ENCODE data around the gene TMEM190. TPM values are rescaled to one million over a fixed set of nuclear protein-coding genes. Genes with fewer than 3 reads are reported as not detected.

The TMEM190 gene
- polyA plus RNA-seq, 1 experiment, result 0.32 TPM

DNA sequence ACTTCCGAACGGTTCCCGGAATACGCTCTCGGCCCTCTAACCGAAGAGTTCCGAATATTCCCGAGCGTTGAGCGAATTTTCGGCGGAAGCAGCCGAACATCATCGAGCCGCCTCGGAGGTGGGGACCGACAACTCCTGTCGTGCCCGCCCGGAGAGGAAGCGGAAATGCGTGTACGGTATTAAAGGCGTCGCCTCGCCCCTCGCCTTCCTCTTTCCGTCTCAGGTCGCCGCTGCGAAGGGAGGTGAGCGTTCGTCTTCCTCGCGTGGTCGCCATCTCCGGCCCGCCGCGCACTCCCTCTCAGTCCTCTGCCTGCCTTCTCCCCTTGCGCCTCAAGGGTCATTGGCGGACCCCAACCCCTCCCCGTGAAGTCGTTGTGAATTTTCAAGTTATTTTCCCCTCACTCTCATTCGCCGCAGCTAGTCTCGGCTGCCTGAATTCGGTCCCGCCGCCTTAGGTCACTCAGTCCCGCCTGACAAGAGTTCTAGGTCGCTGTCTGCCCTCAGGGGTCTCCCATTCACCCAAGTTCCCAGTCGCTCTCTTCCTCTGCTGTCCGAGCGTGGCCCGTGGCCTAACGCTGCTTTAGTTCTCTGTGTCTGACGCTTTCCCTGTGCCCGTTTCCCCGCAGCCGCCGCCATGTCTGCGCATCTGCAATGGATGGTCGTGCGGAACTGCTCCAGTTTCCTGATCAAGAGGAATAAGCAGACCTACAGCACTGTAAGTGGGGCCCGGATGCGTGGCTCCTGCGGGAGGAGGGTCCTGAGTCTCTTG is 9.3 kb downstream of the TMEM190 start, which contains the start of gene RPL28:
RPL28 (plus strand) TSS at position 209 of the 769 bp plus-strand sequence; CDS start at position 635, 426 bp downstream.
- Histone ChIP-seq H3K9me3 (ENCODE audit: control insufficient read depth, insufficient read depth, low read length) (peaks cover 4% of the 10 kb centered on the region; the same call in 1 of the 2 replicates), H3K27ac (ENCODE audit: low read depth, low read length) (peak within 1 kb of the TSS; percentile 93), H3K4me3 (ENCODE audit: low read depth, low read length) (peak within 1 kb of the TSS; percentile 99), H3K27me3 (ENCODE audit: control insufficient read depth, insufficient read depth, low read length) (no peaks in the 10 kb centered on the region)
- DNase-seq (ENCODE audit: low read depth, low spot score), result peak; percentile 95
- TF ChIP-seq, protein P1, sequence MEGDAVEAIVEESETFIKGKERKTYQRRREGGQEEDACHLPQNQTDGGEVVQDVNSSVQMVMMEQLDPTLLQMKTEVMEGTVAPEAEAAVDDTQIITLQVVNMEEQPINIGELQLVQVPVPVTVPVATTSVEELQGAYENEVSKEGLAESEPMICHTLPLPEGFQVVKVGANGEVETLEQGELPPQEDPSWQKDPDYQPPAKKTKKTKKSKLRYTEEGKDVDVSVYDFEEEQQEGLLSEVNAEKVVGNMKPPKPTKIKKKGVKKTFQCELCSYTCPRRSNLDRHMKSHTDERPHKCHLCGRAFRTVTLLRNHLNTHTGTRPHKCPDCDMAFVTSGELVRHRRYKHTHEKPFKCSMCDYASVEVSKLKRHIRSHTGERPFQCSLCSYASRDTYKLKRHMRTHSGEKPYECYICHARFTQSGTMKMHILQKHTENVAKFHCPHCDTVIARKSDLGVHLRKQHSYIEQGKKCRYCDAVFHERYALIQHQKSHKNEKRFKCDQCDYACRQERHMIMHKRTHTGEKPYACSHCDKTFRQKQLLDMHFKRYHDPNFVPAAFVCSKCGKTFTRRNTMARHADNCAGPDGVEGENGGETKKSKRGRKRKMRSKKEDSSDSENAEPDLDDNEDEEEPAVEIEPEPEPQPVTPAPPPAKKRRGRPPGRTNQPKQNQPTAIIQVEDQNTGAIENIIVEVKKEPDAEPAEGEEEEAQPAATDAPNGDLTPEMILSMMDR (IDR thresholded peaks at IDR 0.05; ENCODE audit: low read depth, low read length), result no peak
- ChIA-PET POLR2A (interaction anchor here (0.9 to 10.3 kb wide), 3 partner anchors 17 to 47 kb away, joined by 3 to 93 read pairs (median 4); partner anchors contain the start of genes KMT5C and UBE2S), CTCF (no interaction called here)

DNA sequence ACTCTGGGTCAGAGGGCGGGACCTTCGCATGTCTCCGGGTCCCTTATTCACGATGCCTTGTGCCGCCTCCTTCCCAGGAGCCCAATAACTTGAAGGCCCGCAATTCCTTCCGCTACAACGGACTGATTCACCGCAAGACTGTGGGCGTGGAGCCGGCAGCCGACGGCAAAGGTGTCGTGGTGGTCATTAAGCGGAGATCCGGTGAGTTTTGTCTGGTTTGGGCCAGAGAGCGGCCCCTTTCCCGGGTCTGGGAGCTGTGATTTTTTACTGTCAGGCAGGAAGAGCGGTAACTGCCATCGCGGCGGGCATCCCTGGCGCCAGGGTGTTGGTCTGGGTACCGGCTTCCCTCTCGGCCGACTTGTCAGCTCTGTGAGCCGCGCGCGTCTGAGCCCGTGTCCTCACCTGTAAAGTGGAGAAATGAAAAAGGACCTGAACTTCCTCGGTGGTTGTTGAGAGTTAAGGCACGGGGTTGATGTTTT is 9.9 kb downstream of the TMEM190 start:
- ChIA-PET POLR2A (interaction anchor here (0.9 to 10.3 kb wide), 3 partner anchors 18 to 48 kb away, joined by 3 to 93 read pairs (median 4); partner anchors contain the start of genes KMT5C and UBE2S), CTCF (interaction anchor here (2.3 kb wide), 1 partner anchor 118 kb away, joined by 10 read pairs; no protein-coding TSS in a partner anchor)
- H3K27me3 ChIP-seq (ENCODE audit: control insufficient read depth, insufficient read depth, low read length), result no peaks in the 10 kb centered on the region
- H3K9me3 ChIP-seq (ENCODE audit: control insufficient read depth, insufficient read depth, low read length), result peaks cover 4% of the 10 kb centered on the region; the same call in 1 of the 2 replicates
- TF ChIP-seq, protein P1 (IDR thresholded peaks at IDR 0.05; ENCODE audit: low read depth, low read length), result no peak
- no peak for DNase-seq (ENCODE audit: low read depth, low spot score)
- peak overlapping the region; percentile 68 for H3K27ac ChIP-seq (ENCODE audit: low read depth, low read length)
- H3K4me3 ChIP-seq (ENCODE audit: low read depth, low read length), result peak overlapping the region; percentile 99

DNA sequence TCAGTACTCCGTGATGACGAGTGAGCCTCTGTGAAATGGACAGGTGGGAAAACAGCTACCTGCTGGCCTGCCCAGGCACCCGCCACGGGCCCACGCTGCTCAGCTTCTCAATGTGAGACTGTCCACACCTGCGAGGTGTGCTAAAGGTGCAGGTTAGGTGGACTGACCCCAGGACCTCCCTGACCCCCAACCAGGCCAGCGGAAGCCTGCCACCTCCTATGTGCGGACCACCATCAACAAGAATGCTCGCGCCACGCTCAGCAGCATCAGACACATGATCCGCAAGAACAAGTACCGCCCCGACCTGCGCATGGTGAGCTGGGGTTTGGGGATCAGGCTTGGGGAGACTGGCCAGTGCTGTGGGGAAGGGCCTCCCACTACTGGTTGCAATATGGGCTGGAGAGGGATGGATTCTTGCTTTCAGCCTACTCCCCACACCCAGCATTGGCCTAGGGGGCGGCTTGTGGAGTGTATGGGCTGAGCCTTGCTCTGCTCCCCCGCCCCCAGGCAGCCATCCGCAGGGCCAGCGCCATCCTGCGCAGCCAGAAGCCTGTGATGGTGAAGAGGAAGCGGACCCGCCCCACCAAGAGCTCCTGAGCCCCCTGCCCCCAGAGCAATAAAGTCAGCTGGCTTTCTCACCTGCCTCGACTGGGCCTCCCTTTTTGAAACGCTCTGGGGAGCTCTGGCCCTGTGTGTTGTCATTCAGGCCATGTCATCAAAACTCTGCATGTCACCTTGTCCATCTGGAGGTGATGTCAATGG is 11.3 kb downstream of the TMEM190 start:
- Histone ChIP-seq H3K9me3 (ENCODE audit: control insufficient read depth, insufficient read depth, low read length) (peaks cover 4% of the 10 kb centered on the region; the same call in 1 of the 2 replicates), H3K27ac (ENCODE audit: low read depth, low read length) (no peak overlapping the region), H3K4me3 (ENCODE audit: low read depth, low read length) (peak overlapping the region; percentile 99), H3K27me3 (ENCODE audit: control insufficient read depth, insufficient read depth, low read length) (no peaks in the 10 kb centered on the region)
- POLR2A ChIA-PET, result interaction anchor here (1.0 to 10.3 kb wide), 2 partner anchors 18 to 25 kb away, joined by 3 to 93 read pairs; partner anchors contain the start of genes GARIN5B and UBE2S
- CTCF ChIA-PET, result interaction anchor here (2.3 kb wide), 1 partner anchor 116 kb away, joined by 10 read pairs; no protein-coding TSS in a partner anchor
- TF ChIP-seq, protein P1 (IDR thresholded peaks at IDR 0.05; ENCODE audit: low read depth, low read length), result no peak
- DNase-seq (ENCODE audit: low read depth, low spot score), result no peak

DNA sequence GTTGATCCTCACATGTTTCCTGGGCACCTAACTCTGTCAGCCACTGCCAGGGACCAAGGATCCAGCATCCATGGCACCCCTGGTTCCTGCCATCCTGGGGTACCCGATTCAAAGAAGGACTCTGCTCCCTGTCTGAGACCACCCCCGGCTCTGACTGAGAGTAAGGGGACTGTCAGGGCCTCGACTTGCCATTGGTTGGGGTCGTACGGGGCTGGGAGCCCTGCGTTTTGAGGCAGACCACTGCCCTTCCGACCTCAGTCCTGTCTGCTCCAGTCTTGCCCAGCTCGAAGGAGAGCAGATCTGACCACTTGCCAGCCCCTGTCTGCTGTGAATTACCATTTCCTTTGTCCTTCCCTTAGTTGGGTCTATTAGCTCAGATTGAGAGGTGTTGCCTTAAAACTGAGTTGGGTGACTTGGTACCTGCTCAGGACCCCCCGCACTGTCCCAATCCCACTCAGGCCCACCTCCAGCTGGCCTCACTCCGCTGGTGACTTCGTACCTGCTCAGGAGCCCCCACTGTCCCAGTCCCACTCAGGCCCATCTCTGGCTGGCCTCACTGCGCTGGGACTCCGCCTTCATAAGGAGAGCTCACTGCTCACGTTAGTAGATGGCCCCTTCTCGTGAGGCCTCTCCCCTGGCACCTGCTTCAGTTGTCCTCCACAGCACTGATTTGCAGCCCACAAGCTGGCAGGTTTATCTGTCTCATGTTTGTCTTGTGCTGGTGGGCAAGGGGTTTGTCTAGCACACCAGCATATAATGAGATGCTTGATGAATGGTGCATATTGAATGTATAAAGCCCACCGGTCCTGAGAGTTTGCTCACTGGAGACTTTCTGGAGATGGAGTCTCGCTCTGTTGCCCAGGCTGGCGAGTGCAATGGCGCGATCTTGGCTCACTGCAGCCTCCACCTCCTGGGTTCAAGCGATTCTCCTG is 13.0 kb downstream of the TMEM190 start:
- TF ChIP-seq, protein P1 (IDR thresholded peaks at IDR 0.05; ENCODE audit: low read depth, low read length), result no peak
- Histone ChIP-seq H3K4me3 (ENCODE audit: low read depth, low read length) (no peak overlapping the region), H3K27ac (ENCODE audit: low read depth, low read length) (peak overlapping the region; percentile 31), H3K9me3 (ENCODE audit: control insufficient read depth, insufficient read depth, low read length) (peaks cover 4% of the 10 kb centered on the region; the same call in 1 of the 2 replicates), H3K27me3 (ENCODE audit: control insufficient read depth, insufficient read depth, low read length) (no peaks in the 10 kb centered on the region)
- ChIA-PET CTCF (interaction anchor here (0.9 to 1.5 kb wide), 3 partner anchors 88 to 249 kb away, joined by 3 to 5 read pairs (median 4); no protein-coding TSS in a partner anchor), POLR2A (interaction anchor here (0.7 to 10.3 kb wide), 5 partner anchors 10 to 24 kb away, joined by 3 to 93 read pairs (median 4); partner anchors contain the start of genes IL11 and UBE2S)
- no peak for DNase-seq (ENCODE audit: low read depth, low spot score)
